ENCODE measurements around the gene BPIFA1. TPM values are rescaled to one million over a fixed set of nuclear protein-coding genes. Genes with fewer than 3 reads are reported as not detected.

The BPIFA1 gene
- total RNA-seq, 4 donors from 2014 or later: not detected

- no peak for DNase-seq (ENCODE audit: low spot score in 2 of 2)
- Histone ChIP-seq H3K9me3 (no peaks in the 10 kb centered on the region), H3K27me3 (peaks cover 27% of the 10 kb centered on the region), H3K36me3 (no peaks in the 10 kb centered on the region), H3K4me3 (no peak overlapping the region), H3K27ac (no peak overlapping the region), H3K4me1 (no peaks in the 10 kb centered on the region)
- TF ChIP-seq POLR2AphosphoS5 (IDR thresholded peaks at IDR 0.05) (no peak), POLR2A (IDR thresholded peaks at IDR 0.05) (no peak), EP300 (IDR thresholded peaks at IDR 0.05) (no peak), CTCF (IDR thresholded peaks at IDR 0.05) (no peak)
- 24% methylated on average over 5 of the region's 5 CpGs for WGBS
Observed at GRCh38 chr20:33211817-33212424, 23.9 kb upstream of the BPIFA1 start.

- Histone ChIP-seq H3K27ac (no peak within 1 kb of the TSS), H3K36me3 (no peaks in the 10 kb centered on the region), H3K9me3 (no peaks in the 10 kb centered on the region), H3K27me3 (peaks cover 27% of the 10 kb centered on the region), H3K4me1 (no peaks in the 10 kb centered on the region), H3K4me3 (no peak within 1 kb of the TSS)
- TF ChIP-seq EP300 (IDR thresholded peaks at IDR 0.05): no peak
- no peak for TF ChIP-seq CTCF (IDR thresholded peaks at IDR 0.05)
- TF ChIP-seq POLR2A (IDR thresholded peaks at IDR 0.05): no peak
- no peak for TF ChIP-seq POLR2AphosphoS5 (IDR thresholded peaks at IDR 0.05)
- no peak for DNase-seq (ENCODE audit: low spot score in 2 of 2)
- 87% methylated on average over 1 of the region's 2 CpGs for WGBS
Observed at GRCh38 chr20:33217052-33217451, 18.7 kb upstream of the BPIFA1 start, which contains the start of gene BPIFA3. BPIFA3 (plus strand) TSS chr20:33217352; CDS start chr20:33217537, 185 bp downstream.

GRCh38 chr20:33224399-33224798 lies 11.4 kb upstream of the BPIFA1 start:
- H3K4me1 ChIP-seq: no peaks in the 10 kb centered on the region
- H3K36me3 ChIP-seq: no peaks in the 10 kb centered on the region
- DNase-seq (ENCODE audit: low spot score in 2 of 2): no peak
- no peaks in the 10 kb centered on the region for H3K9me3 ChIP-seq
- no peak overlapping the region for H3K4me3 ChIP-seq
- WGBS: 77% methylated on average over 4 of the region's 4 CpGs
- H3K27ac ChIP-seq: no peak overlapping the region
- TF ChIP-seq EP300 (IDR thresholded peaks at IDR 0.05) (no peak), POLR2AphosphoS5 (IDR thresholded peaks at IDR 0.05) (no peak), CTCF (IDR thresholded peaks at IDR 0.05) (no peak), POLR2A (IDR thresholded peaks at IDR 0.05) (no peak)
- H3K27me3 ChIP-seq: peaks cover 5% of the 10 kb centered on the region

GRCh38 chr20:33229843-33230242 lies 6.0 kb upstream of the BPIFA1 start:
- TF ChIP-seq CTCF (IDR thresholded peaks at IDR 0.05) (no peak), POLR2AphosphoS5 (IDR thresholded peaks at IDR 0.05) (no peak), EP300 (IDR thresholded peaks at IDR 0.05) (no peak), POLR2A (IDR thresholded peaks at IDR 0.05) (no peak)
- H3K27ac ChIP-seq: no peak overlapping the region
- H3K4me3 ChIP-seq: no peak overlapping the region
- no peak for DNase-seq (ENCODE audit: low spot score in 2 of 2)
- H3K9me3 ChIP-seq: no peaks in the 10 kb centered on the region
- H3K27me3 ChIP-seq: peaks cover 29% of the 10 kb centered on the region
- H3K4me1 ChIP-seq: no peaks in the 10 kb centered on the region
- H3K36me3 ChIP-seq: no peaks in the 10 kb centered on the region
- whole genome bisulfite sequencing: 50% methylated on average over 6 of the region's 6 CpGs

GRCh38 chr20:33231237-33231636 lies 4.6 kb upstream of the BPIFA1 start:
- DNase-seq (ENCODE audit: low spot score in 2 of 2): no peak
- H3K4me1 ChIP-seq: no peaks in the 10 kb centered on the region
- no peak overlapping the region for H3K4me3 ChIP-seq
- H3K27me3 ChIP-seq: peaks cover 42% of the 10 kb centered on the region
- 66% methylated on average over 7 of the region's 7 CpGs for WGBS
- no peaks in the 10 kb centered on the region for H3K36me3 ChIP-seq
- TF ChIP-seq CTCF (IDR thresholded peaks at IDR 0.05) (no peak), POLR2AphosphoS5 (IDR thresholded peaks at IDR 0.05) (no peak), EP300 (IDR thresholded peaks at IDR 0.05) (no peak), POLR2A (IDR thresholded peaks at IDR 0.05) (no peak)
- no peaks in the 10 kb centered on the region for H3K9me3 ChIP-seq
- no peak overlapping the region for H3K27ac ChIP-seq
